ENCODE results near the gene PAPSS2. TPM values are rescaled to one million over a fixed set of nuclear protein-coding genes. Genes with fewer than 3 reads are reported as not detected.
"Not testable (repeated sequence)": the region's sequence is repeated elsewhere in the genome, so short reads cannot be mapped to it uniquely, and the experiment has no call there.

PAPSS2 gene
- total RNA-seq, 2 experiments from 2014 or later: 0.22 to 0.40 TPM

- POLR2A ChIA-PET: no interaction called here
- peaks cover 3% of the 10 kb centered on the region for H3K27me3 Mint-ChIP-seq
- no peak overlapping the region for H3K4me3 Mint-ChIP-seq
- intact Hi-C loops (cut with micrococcal nuclease): no loop called here
- H3K27ac Mint-ChIP-seq: no peak overlapping the region
- H3K36me3 Mint-ChIP-seq: no peaks in the 10 kb centered on the region
- no peak for DNase-seq
- no peaks in the 10 kb centered on the region for H3K9me3 Mint-ChIP-seq
- no peaks in the 10 kb centered on the region for H3K4me1 Mint-ChIP-seq (ENCODE audit: low read depth)
- CTCF ChIA-PET: no interaction called here
These were observed 33.2 kb upstream of the PAPSS2 start for GRCh38 chr10:87626422-87626892.

DNA sequence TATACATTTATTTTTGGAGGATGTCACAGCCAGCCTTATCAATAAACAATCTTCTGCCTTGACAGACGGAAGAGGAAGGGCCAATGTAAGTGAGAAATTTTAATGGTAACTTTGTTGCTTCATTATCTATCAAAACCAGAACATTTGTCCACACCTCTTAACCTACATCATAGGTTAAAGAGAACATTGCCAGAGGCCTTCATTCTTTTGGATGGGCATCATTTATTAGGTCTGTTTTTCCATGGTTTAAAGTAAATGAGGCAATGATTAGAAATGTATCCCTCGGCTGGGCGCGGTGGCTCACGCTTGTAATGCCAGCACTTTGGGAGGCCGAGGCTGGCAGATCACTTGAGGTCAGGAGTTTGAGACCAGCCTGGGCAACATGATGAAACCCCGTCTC is 29.5 kb upstream of the PAPSS2 start:
- no peak for DNase-seq
- H3K27ac Mint-ChIP-seq: no peak overlapping the region
- H3K36me3 Mint-ChIP-seq: no peaks in the 10 kb centered on the region
- H3K4me1 Mint-ChIP-seq (ENCODE audit: low read depth): no peaks in the 10 kb centered on the region
- POLR2A ChIA-PET: no interaction called here
- intact Hi-C loops (cut with micrococcal nuclease): loop anchor here (10.0 kb wide), 1 partner anchor 465 kb away; no protein-coding TSS in a partner anchor
- H3K9me3 Mint-ChIP-seq: no peaks in the 10 kb centered on the region
- CTCF ChIA-PET: no interaction called here
- no peak overlapping the region for H3K4me3 Mint-ChIP-seq
- no peaks in the 10 kb centered on the region for H3K27me3 Mint-ChIP-seq

DNA sequence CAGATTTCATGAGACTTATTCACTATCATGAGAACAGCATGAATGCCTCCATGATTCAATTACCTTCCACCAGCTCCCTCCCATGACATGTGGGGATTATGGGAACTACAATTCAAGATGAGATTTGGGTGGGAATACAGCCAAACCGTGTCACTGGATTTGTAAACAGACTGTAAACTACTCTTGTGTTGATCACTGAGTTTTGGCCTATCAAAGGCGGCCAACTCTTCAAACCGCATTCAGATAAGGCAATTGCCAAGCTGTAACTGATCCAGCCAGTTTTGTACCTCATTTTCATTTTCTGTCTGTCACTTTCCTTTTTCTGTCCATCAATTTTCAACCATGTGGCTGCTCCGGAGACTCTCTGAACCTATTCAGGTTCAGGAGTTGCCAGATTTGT is 27.2 kb upstream of the PAPSS2 start:
- peaks cover 17% of the 10 kb centered on the region for H3K4me1 Mint-ChIP-seq (ENCODE audit: low read depth)
- no peaks in the 10 kb centered on the region for H3K36me3 Mint-ChIP-seq
- H3K27me3 Mint-ChIP-seq: no peaks in the 10 kb centered on the region
- no peak overlapping the region for H3K4me3 Mint-ChIP-seq
- CTCF ChIA-PET: interaction anchor here (1.2 kb wide), 1 partner anchor 8 kb away, joined by 3 read pairs; no protein-coding TSS in a partner anchor
- DNase-seq: no peak
- no peaks in the 10 kb centered on the region for H3K9me3 Mint-ChIP-seq
- POLR2A ChIA-PET: no interaction called here
- intact Hi-C loops (cut with micrococcal nuclease): loop anchor here (10.0 kb wide), 1 partner anchor 462 kb away; no protein-coding TSS in a partner anchor
- H3K27ac Mint-ChIP-seq: no peak overlapping the region

DNA sequence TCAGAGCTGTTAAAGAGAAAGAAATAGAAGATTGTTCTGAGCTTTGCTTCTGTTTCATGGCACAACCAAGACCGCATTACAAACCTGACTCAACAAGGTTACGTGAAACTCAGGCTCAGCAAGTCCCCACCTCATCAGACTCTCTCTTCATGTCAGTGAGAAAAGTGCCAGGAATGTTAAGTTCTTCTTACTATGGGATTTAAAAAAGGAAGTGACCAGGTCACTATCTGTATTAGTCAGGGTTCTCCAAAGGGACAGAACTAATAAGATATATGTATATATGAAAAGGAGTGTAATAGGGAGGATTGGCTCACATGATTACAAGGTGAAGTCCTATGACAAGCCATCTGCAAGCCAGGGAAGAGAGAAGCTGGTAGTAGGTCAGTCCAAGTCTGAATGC is 25.4 kb upstream of the PAPSS2 start:
- Mint-ChIP-seq H3K36me3 (no peaks in the 10 kb centered on the region), H3K9me3 (no peaks in the 10 kb centered on the region), H3K27me3 (no peaks in the 10 kb centered on the region), H3K4me1 (ENCODE audit: low read depth) (peaks cover 17% of the 10 kb centered on the region), H3K4me3 (no peak overlapping the region), H3K27ac (no peak overlapping the region)
- DNase-seq: no peak
- POLR2A ChIA-PET: no interaction called here
- CTCF ChIA-PET: no interaction called here
- intact Hi-C loops (cut with micrococcal nuclease): loop anchor here (10.0 kb wide), 1 partner anchor 460 kb away; no protein-coding TSS in a partner anchor

- DNase-seq: peak; percentile 76
- Mint-ChIP-seq H3K4me1 (ENCODE audit: low read depth) (peaks cover 17% of the 10 kb centered on the region), H3K9me3 (no peaks in the 10 kb centered on the region), H3K27ac (no peak overlapping the region), H3K4me3 (no peak overlapping the region), H3K36me3 (no peaks in the 10 kb centered on the region), H3K27me3 (no peaks in the 10 kb centered on the region)
- ChIA-PET CTCF (no interaction called here), POLR2A (interaction anchor here (0.6 kb wide), 1 partner anchor 147 kb away, joined by 4 read pairs; no protein-coding TSS in a partner anchor)
- intact Hi-C loops (cut with micrococcal nuclease): loop anchor here (1.0 to 10.0 kb wide), 2 partner anchors 12 to 459 kb away; no protein-coding TSS in a partner anchor
These were observed 24.0 kb upstream of the PAPSS2 start for GRCh38 chr10:87635498-87636312.

DNA sequence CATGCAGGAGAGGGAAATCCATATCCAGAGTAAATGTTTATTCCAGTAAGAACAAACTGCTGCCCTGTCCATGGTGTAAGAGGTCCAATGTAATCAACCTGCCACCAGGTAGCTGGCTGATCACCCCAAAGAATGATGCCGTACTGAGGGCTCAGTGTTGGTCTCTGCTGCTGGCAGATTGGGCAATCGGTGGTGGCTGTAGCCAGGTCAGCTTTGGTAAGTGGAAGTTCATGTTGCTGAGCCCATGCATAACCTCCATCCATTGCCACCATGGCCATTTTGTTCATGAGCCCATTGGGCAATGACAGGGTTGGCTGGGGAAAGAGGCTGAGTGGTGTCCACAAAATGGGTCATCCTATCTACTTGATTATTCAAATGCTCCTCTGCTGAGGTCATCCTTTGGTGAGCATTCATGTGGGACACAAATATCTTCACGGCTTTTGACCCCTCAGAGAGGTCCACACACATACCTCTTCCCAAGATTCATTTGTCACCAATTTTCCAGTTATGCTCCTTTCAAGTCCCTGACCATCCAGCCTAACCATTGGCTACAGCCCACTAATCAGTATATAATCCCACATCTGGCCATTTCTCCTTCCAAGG is 23.3 kb upstream of the PAPSS2 start:
- ChIA-PET POLR2A (interaction anchor here (0.6 kb wide), 1 partner anchor 147 kb away, joined by 4 read pairs; no protein-coding TSS in a partner anchor), CTCF (no interaction called here)
- Mint-ChIP-seq H3K27ac (no peak overlapping the region), H3K36me3 (no peaks in the 10 kb centered on the region), H3K9me3 (no peaks in the 10 kb centered on the region), H3K27me3 (no peaks in the 10 kb centered on the region), H3K4me3 (no peak overlapping the region), H3K4me1 (ENCODE audit: low read depth) (peaks cover 17% of the 10 kb centered on the region)
- intact Hi-C loops (cut with micrococcal nuclease): loop anchor here (10.0 kb wide), 1 partner anchor 458 kb away; no protein-coding TSS in a partner anchor
- no peak for DNase-seq

GRCh38 chr10:87639493-87639892 is 20.2 kb upstream of the PAPSS2 start:
- no peak overlapping the region for H3K4me3 Mint-ChIP-seq
- no peaks in the 10 kb centered on the region for H3K36me3 Mint-ChIP-seq
- no peak for DNase-seq
- intact Hi-C loops (cut with micrococcal nuclease): loop anchor here (10.0 kb wide), 1 partner anchor 455 kb away; no protein-coding TSS in a partner anchor
- ChIA-PET CTCF (no interaction called here), POLR2A (no interaction called here)
- H3K27ac Mint-ChIP-seq: no peak overlapping the region
- H3K27me3 Mint-ChIP-seq: no peaks in the 10 kb centered on the region
- peaks cover 5% of the 10 kb centered on the region for H3K9me3 Mint-ChIP-seq
- peaks cover 18% of the 10 kb centered on the region for H3K4me1 Mint-ChIP-seq (ENCODE audit: low read depth)

DNA sequence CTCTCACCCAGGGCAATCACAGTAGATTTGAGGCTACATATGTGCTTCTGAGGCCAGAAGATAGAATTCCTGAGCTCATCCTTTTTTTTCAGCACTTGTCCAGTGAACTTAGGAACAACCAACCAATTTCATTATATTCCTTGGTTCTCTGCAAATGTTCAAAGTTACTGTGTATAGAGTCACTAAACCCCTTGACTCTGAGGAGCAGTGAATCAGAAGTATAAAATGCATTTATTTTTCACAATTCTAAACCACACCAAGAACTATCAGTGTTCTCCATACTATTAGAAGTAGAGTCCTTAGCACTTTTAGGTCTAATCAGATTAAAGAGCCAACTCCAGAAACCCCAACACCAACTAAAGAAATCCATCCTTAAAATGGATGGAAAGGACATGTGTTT is 19.6 kb upstream of the PAPSS2 start:
- POLR2A ChIA-PET: no interaction called here
- DNase-seq: no peak
- Mint-ChIP-seq H3K9me3 (peaks cover 9% of the 10 kb centered on the region), H3K36me3 (no peaks in the 10 kb centered on the region), H3K27me3 (no peaks in the 10 kb centered on the region), H3K4me1 (ENCODE audit: low read depth) (peaks cover 22% of the 10 kb centered on the region), H3K4me3 (no peak overlapping the region), H3K27ac (no peak overlapping the region)
- CTCF ChIA-PET: no interaction called here
- intact Hi-C loops (cut with micrococcal nuclease): no loop called here

DNA sequence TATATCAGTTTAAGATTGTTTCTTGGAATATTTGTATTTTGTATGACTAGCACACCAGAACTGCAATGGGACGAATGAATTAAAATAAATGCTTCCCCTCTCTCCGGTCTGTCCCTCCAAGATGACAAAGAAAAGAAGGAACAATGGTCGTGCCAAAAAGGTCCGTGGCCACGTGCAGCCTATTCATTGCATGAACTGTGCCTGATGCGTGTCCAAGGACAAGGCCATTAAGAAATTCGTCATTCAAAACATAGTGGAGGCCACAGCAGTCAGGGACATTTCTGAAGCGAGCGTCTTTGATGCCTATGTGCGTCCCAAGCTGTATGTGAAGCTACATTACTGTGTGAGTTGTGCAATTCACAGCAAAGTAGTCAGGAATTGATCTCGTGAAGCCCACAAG is 17.2 kb upstream of the PAPSS2 start:
- CTCF ChIA-PET: no interaction called here
- H3K4me3 Mint-ChIP-seq: no peak overlapping the region
- intact Hi-C loops (cut with micrococcal nuclease): no loop called here
- no peaks in the 10 kb centered on the region for H3K27me3 Mint-ChIP-seq
- no peak for DNase-seq
- POLR2A ChIA-PET: no interaction called here
- no peak overlapping the region for H3K27ac Mint-ChIP-seq
- no peaks in the 10 kb centered on the region for H3K36me3 Mint-ChIP-seq
- H3K9me3 Mint-ChIP-seq: peaks cover 15% of the 10 kb centered on the region
- H3K4me1 Mint-ChIP-seq (ENCODE audit: low read depth): peaks cover 12% of the 10 kb centered on the region

DNA sequence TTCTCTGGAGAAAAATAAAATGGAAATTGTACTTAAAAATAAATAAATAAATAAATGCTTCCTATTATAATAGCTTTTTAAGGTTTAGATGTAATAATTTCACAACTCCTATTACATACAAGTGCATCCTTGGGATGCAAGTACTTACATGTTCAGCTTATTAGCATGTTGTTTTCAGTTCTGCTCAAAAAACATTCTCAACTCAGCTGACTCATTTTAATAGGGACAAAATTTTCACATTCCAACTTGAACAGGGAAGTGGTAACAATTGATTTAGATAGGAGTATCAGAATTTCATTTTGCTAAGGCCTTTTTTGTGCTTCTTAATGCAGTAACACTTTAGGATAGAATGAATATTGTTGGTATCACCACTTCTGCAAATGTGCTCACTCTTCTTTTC is 16.7 kb upstream of the PAPSS2 start:
- Mint-ChIP-seq H3K27me3 (no peaks in the 10 kb centered on the region), H3K4me3 (no peak overlapping the region), H3K4me1 (ENCODE audit: low read depth) (peaks cover 12% of the 10 kb centered on the region), H3K36me3 (no peaks in the 10 kb centered on the region), H3K9me3 (peaks cover 15% of the 10 kb centered on the region), H3K27ac (no peak overlapping the region)
- intact Hi-C loops (cut with micrococcal nuclease): no loop called here
- no peak for DNase-seq
- ChIA-PET POLR2A (no interaction called here), CTCF (no interaction called here)

GRCh38 chr10:87643920-87644319 is 15.8 kb upstream of the PAPSS2 start:
- CTCF ChIA-PET: no interaction called here
- intact Hi-C loops (cut with micrococcal nuclease): no loop called here
- H3K4me3 Mint-ChIP-seq: no peak overlapping the region

GRCh38 chr10:87644500-87644899 is 15.2 kb upstream of the PAPSS2 start:
- H3K27ac Mint-ChIP-seq; intact Hi-C loops (cut with micrococcal nuclease); CTCF ChIA-PET: not testable (repeated sequence)

More at GRCh38 chr10:87643920-87644319, 15.8 kb upstream of the PAPSS2 start:
- POLR2A ChIA-PET: no interaction called here
- Mint-ChIP-seq H3K27me3 (no peaks in the 10 kb centered on the region), H3K36me3 (no peaks in the 10 kb centered on the region), H3K4me1 (ENCODE audit: low read depth) (peaks cover 12% of the 10 kb centered on the region), H3K9me3 (peaks cover 15% of the 10 kb centered on the region), H3K27ac (no peak overlapping the region)
- no peak for DNase-seq

More at GRCh38 chr10:87644500-87644899, 15.2 kb upstream of the PAPSS2 start:
- H3K36me3 Mint-ChIP-seq, DNase-seq, POLR2A ChIA-PET, H3K4me3 Mint-ChIP-seq, H3K27me3 Mint-ChIP-seq: not testable (repeated sequence)
- Mint-ChIP-seq H3K9me3 (peaks cover 15% of the 10 kb centered on the region), H3K4me1 (ENCODE audit: low read depth) (peaks cover 15% of the 10 kb centered on the region)
